Cerebellar cortex (tissue), 1 donor: ENCODE data around the gene SNAPC1.

Experiments
- DNase-seq: peaks from one replicate; pipeline ENCODE4 v3.0.0-alpha.2; 2015; ENCODE audit warnings: low spot score

SNAPC1 gene

GRCh38 chr14:61812347-61813095 is 50.3 kb downstream of the SNAPC1 start, which contains the start of gene SYT16:
TSS of gene SYT16 (plus strand) at chr14:61812703.
- DNase-seq = no peak

GRCh38 chr14:61813096-61813606 is 50.9 kb downstream of the SNAPC1 start:
- peak; percentile 23 for DNase-seq

GRCh38 chr14:61822458-61822857 is 60.2 kb downstream of the SNAPC1 start:
- DNase-seq = no peak

GRCh38 chr14:61832783-61833182 is 70.6 kb downstream of the SNAPC1 start:
- no peak for DNase-seq

GRCh38 chr14:61836184-61836583 is 74.0 kb downstream of the SNAPC1 start:
- DNase-seq = no peak

- no peak for DNase-seq
Measured at GRCh38 chr14:61836807-61837206, 74.6 kb downstream of the SNAPC1 start.

- DNase-seq = peak; percentile 93
Measured at GRCh38 chr14:61837336-61838229, 75.4 kb downstream of the SNAPC1 start.

GRCh38 chr14:61838661-61839245 is 76.5 kb downstream of the SNAPC1 start:
- DNase-seq = no peak

GRCh38 chr14:61839507-61839906 is 77.3 kb downstream of the SNAPC1 start:
- no peak for DNase-seq

GRCh38 chr14:61841145-61841544 is 78.9 kb downstream of the SNAPC1 start:
- peak; percentile 32 for DNase-seq
